ENCODE measurements around the gene ZMYND11. TPM values are rescaled to one million over a fixed set of nuclear protein-coding genes. Genes with fewer than 3 reads are reported as not detected.
"Not testable (repeated sequence)": the region's sequence is repeated elsewhere in the genome, so short reads cannot be mapped to it uniquely, and the experiment has no call there.

The ZMYND11 gene
- total RNA-seq, 2 donors from 2014 or later: 34.1 to 48.5 TPM

GRCh38 chr10:184911-185310 lies 49.7 kb downstream of the ZMYND11 start:
- no peak overlapping the region for H3K27ac ChIP-seq
- H3K9ac ChIP-seq (ENCODE audit: low read depth in 2 of 2, low read length in 2 of 2): no peak overlapping the region
- intact Hi-C loops (cut with DNase I): no loop called here
- H3K4me1 ChIP-seq: no peaks in the 10 kb centered on the region
- DNase-seq: no peak
- TF ChIP-seq CTCF (IDR thresholded peaks at IDR 0.05): no peak
- H3K9me3 ChIP-seq: no peaks in the 10 kb centered on the region
- no peaks in the 10 kb centered on the region for H3K36me3 ChIP-seq
- H3K4me3 ChIP-seq: no peak overlapping the region
- H3K27me3 ChIP-seq: no peaks in the 10 kb centered on the region

GRCh38 chr10:185571-185970 lies 50.3 kb downstream of the ZMYND11 start:
- H3K27ac ChIP-seq; H3K4me1 ChIP-seq; H3K36me3 ChIP-seq; H3K27me3 ChIP-seq; H3K9me3 ChIP-seq; intact Hi-C loops (cut with DNase I); H3K4me3 ChIP-seq; H3K9ac ChIP-seq (ENCODE audit: low read depth in 2 of 2, low read length in 2 of 2); DNase-seq: not testable (repeated sequence)

- Histone ChIP-seq H3K4me3 (no peak overlapping the region), H3K9ac (ENCODE audit: low read depth in 2 of 2, low read length in 2 of 2) (no peak overlapping the region), H3K9me3 (no peaks in the 10 kb centered on the region), H3K4me1 (no peaks in the 10 kb centered on the region), H3K27ac (no peak overlapping the region), H3K36me3 (no peaks in the 10 kb centered on the region), H3K27me3 (no peaks in the 10 kb centered on the region)
- intact Hi-C loops (cut with DNase I): no loop called here
- TF ChIP-seq CTCF (IDR thresholded peaks at IDR 0.05): no peak
- no peak for DNase-seq
These were observed 51.7 kb downstream of the ZMYND11 start for GRCh38 chr10:186911-187310.

- H3K27ac ChIP-seq: no peak overlapping the region
- no peaks in the 10 kb centered on the region for H3K36me3 ChIP-seq
- no peak overlapping the region for H3K4me3 ChIP-seq
- H3K27me3 ChIP-seq: no peaks in the 10 kb centered on the region
- H3K4me1 ChIP-seq: no peaks in the 10 kb centered on the region
- no peaks in the 10 kb centered on the region for H3K9me3 ChIP-seq
- no peak for TF ChIP-seq CTCF (IDR thresholded peaks at IDR 0.05)
- intact Hi-C loops (cut with DNase I): no loop called here
- DNase-seq: no peak
- H3K9ac ChIP-seq (ENCODE audit: low read depth in 2 of 2, low read length in 2 of 2): no peak overlapping the region
These were observed 53.3 kb downstream of the ZMYND11 start for GRCh38 chr10:188546-188945.

- Histone ChIP-seq H3K4me1 (no peaks in the 10 kb centered on the region), H3K9me3 (no peaks in the 10 kb centered on the region), H3K27me3 (no peaks in the 10 kb centered on the region), H3K27ac (no peak overlapping the region), H3K4me3 (no peak overlapping the region), H3K36me3 (no peaks in the 10 kb centered on the region), H3K9ac (ENCODE audit: low read depth in 2 of 2, low read length in 2 of 2) (no peak overlapping the region)
- TF ChIP-seq CTCF (IDR thresholded peaks at IDR 0.05): no peak
- intact Hi-C loops (cut with DNase I): no loop called here
- no peak for DNase-seq
These were observed 55.0 kb downstream of the ZMYND11 start for GRCh38 chr10:190216-190615.

- no peak overlapping the region for H3K27ac ChIP-seq
- H3K27me3 ChIP-seq: no peaks in the 10 kb centered on the region
- DNase-seq: no peak
- H3K4me3 ChIP-seq: no peak overlapping the region
- no peaks in the 10 kb centered on the region for H3K36me3 ChIP-seq
- H3K9me3 ChIP-seq: no peaks in the 10 kb centered on the region
- H3K9ac ChIP-seq (ENCODE audit: low read depth in 2 of 2, low read length in 2 of 2): no peak overlapping the region
- H3K4me1 ChIP-seq: no peaks in the 10 kb centered on the region
- intact Hi-C loops (cut with DNase I): no loop called here
- TF ChIP-seq CTCF (IDR thresholded peaks at IDR 0.05): no peak
These were observed 56.7 kb downstream of the ZMYND11 start for GRCh38 chr10:191703-192518.
